Upper lobe of right lung (tissue), 1 donor: ENCODE measurements around the gene PRKN. TPM values are rescaled to one million over a fixed set of nuclear protein-coding genes. Genes with fewer than 3 reads are reported as not detected.

ENCODE experiments used
- ATAC-seq: fragments of 200-7000 bp; cut with Tn5 transposase; one replicate; pipeline ENCODE4 v1.9.1; 2020; ENCODE audit warnings: mild to moderate bottlenecking, moderate library complexity
- DNase-seq: peaks from one replicate; pipeline ENCODE4 v3.0.0-alpha.2; 2020
- H3K27ac ChIP-seq: fragments of 200-600 bp; one replicate; pipeline ENCODE4 v1.8.0; 2022
- H3K27me3 ChIP-seq: fragments of 200-600 bp; one replicate; pipeline ENCODE4 v1.8.0; 2022; ENCODE audit warnings: mild to moderate bottlenecking
- H3K36me3 ChIP-seq: fragments of 200-600 bp; one replicate; pipeline ENCODE4 v1.8.0; 2022
- H3K4me1 ChIP-seq: fragments of 200-600 bp; one replicate; pipeline ENCODE4 v1.8.0; 2022
- H3K4me3 ChIP-seq: fragments of 200-600 bp; one replicate; pipeline ENCODE4 v1.8.0; 2022; ENCODE audit warnings: mild to moderate bottlenecking
- H3K9me3 ChIP-seq: fragments of 200-600 bp; one replicate; pipeline ENCODE4 v1.8.0; 2022
- intact Hi-C: fragments of 100-400 bp; cut with DNase I; formaldehyde crosslinking; loops from one replicate; pipeline ENCODE4 v1.11.0; 2022
- total RNA-seq: library from RNA; stranded (reverse); fragmentation: NEBNext Ultra II Directional; extraction: Animal tissue kit (Norgen Biotek cat#: 25700); gene quantifications from one replicate; pipeline ENCODE4 v1.2.1, GENCODE V29; 2021
- TF ChIP-seq, protein P1 (sequence below): fragments of 200-600 bp; IDR thresholded peaks from one replicate; pipeline ENCODE4 v1.8.0; 2022; ENCODE audit warnings: antibody characterized with exemption
- donor health status: DM: no; HTN: yes; CAD: no; lungs with severe emphysema.

PRKN gene
- total RNA-seq, 1 donor from 2014 or later = 2.7 TPM

DNA sequence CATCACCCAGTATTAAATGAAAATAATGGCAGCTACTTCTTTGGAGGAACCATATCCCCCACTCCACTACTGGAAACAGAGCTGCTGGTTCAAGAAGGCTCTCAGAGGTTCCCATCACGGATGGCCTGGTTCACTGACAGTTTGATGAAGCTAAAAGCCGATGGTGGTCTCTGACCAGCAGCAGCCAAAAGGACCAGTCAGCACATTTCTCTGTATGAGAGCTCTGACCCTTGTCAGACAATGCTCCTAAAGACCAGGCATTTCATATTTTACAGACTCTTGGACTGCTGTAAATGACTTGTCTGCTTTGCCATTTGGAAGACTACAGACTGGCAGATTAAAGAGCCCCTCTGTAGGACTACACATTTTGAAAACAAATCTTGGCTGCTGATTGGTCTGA lies 16.6 kb downstream of the PRKN start:
- H3K4me1 ChIP-seq = peaks cover 2% of the 10 kb centered on the region
- H3K36me3 ChIP-seq = no peaks in the 10 kb centered on the region
- H3K4me3 ChIP-seq = no peak overlapping the region
- no peak overlapping the region for H3K27ac ChIP-seq
- DNase-seq = no peak
- H3K9me3 ChIP-seq = no peaks in the 10 kb centered on the region
- intact Hi-C loops = no loop called here
- no peaks in the 10 kb centered on the region for H3K27me3 ChIP-seq
- no peak for ATAC-seq
- TF ChIP-seq, protein P1, sequence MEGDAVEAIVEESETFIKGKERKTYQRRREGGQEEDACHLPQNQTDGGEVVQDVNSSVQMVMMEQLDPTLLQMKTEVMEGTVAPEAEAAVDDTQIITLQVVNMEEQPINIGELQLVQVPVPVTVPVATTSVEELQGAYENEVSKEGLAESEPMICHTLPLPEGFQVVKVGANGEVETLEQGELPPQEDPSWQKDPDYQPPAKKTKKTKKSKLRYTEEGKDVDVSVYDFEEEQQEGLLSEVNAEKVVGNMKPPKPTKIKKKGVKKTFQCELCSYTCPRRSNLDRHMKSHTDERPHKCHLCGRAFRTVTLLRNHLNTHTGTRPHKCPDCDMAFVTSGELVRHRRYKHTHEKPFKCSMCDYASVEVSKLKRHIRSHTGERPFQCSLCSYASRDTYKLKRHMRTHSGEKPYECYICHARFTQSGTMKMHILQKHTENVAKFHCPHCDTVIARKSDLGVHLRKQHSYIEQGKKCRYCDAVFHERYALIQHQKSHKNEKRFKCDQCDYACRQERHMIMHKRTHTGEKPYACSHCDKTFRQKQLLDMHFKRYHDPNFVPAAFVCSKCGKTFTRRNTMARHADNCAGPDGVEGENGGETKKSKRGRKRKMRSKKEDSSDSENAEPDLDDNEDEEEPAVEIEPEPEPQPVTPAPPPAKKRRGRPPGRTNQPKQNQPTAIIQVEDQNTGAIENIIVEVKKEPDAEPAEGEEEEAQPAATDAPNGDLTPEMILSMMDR = no peak

DNA sequence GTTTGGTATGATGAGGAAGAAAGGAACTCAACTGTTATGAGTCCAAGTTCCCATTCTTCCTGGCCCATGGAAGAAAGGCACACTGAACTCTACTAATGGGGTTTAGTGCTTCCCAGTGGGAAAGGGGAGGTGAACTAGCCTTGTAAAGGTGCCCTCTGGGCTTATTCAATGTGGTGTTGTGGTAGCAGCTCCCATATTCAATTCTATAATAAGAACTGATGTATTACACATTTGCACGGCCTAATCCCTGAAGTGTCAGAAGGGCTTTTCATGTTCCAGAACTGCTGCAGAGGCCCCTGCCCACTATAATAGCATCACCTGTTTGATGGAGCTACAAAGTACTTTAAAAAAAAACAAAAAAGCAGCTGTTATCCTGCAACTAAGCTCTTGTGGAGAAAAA lies 17.1 kb downstream of the PRKN start:
- TF ChIP-seq, protein P1 = no peak
- H3K27ac ChIP-seq = no peak overlapping the region
- H3K4me3 ChIP-seq = no peak overlapping the region
- H3K27me3 ChIP-seq = no peaks in the 10 kb centered on the region
- H3K4me1 ChIP-seq = peaks cover 5% of the 10 kb centered on the region
- no peaks in the 10 kb centered on the region for H3K36me3 ChIP-seq
- DNase-seq (no peak), ATAC-seq (no peak)
- intact Hi-C loops = no loop called here
- no peaks in the 10 kb centered on the region for H3K9me3 ChIP-seq

DNA sequence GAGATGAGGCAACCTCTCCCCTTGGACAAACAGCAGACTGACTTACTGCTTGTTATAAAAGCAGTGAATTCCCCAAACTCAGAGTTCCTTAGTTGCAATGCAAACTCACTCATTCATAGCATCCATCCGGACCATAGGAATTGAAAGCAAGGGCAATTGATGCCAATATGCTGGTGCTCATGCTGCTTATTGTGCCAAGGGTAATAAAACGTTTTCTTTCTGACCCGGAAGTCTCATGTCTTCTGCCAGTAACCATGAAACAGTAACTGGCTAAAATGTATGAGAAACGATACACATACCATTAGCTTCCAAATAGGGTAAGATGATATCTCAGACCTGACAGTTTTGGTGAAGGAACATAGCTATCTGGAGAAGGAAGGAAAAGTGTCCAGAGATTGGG lies 18.1 kb downstream of the PRKN start:
- no peaks in the 10 kb centered on the region for H3K27me3 ChIP-seq
- no peak overlapping the region for H3K4me3 ChIP-seq
- intact Hi-C loops = no loop called here
- DNase-seq = no peak
- no peak overlapping the region for H3K27ac ChIP-seq
- H3K9me3 ChIP-seq = no peaks in the 10 kb centered on the region
- ATAC-seq = no peak
- peaks cover 5% of the 10 kb centered on the region for H3K4me1 ChIP-seq
- TF ChIP-seq, protein P1 = no peak
- H3K36me3 ChIP-seq = no peaks in the 10 kb centered on the region

DNA sequence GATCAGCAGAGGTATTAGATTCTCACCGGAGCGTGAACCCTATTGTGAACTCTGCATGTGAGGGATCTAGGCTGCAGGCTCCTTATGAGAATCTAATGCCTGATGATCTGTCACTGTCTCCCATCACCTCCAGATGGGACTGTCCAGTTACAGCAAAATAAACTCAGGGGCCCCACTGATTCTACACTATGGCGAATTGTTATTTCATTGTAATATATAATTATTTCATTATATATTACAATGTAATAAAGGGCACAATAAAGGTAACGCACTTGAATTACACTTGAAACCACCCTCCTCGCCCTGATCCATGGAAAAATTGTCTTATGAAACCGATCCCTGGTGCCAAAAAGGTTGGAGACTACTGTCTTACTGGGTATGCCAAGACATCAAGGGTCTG lies 18.6 kb downstream of the PRKN start:
- intact Hi-C loops = no loop called here
- Histone ChIP-seq H3K27ac (no peak overlapping the region), H3K36me3 (no peaks in the 10 kb centered on the region), H3K27me3 (no peaks in the 10 kb centered on the region), H3K9me3 (no peaks in the 10 kb centered on the region), H3K4me3 (no peak overlapping the region), H3K4me1 (peaks cover 5% of the 10 kb centered on the region)
- TF ChIP-seq, protein P1 = no peak
- ATAC-seq = no peak
- DNase-seq = no peak

DNA sequence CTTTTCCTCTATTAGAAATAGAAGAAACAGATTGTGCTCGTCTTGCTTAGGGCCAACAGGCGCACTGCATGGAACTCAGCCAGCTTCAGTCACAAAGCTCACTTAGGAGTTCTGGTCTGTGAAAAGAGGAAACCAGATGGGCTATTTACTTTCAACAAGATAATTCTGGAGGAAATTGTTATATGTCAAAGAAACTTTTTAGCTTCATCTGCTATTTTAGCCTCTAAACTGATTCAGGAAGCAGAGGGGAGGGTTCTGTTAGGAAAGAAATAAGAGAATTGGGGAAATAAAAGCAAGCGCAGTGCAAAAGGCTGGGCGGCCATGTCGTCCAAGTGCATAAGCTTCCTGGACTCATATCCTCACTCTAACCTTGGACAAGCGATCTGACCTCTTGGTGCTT lies 21.3 kb downstream of the PRKN start:
- Histone ChIP-seq H3K9me3 (no peaks in the 10 kb centered on the region), H3K4me3 (peak overlapping the region; percentile 4), H3K27me3 (no peaks in the 10 kb centered on the region), H3K36me3 (no peaks in the 10 kb centered on the region), H3K4me1 (peaks cover 5% of the 10 kb centered on the region), H3K27ac (peak overlapping the region; percentile 68)
- intact Hi-C loops = no loop called here
- TF ChIP-seq, protein P1 = no peak
- ATAC-seq (peak; percentile 52), DNase-seq (no peak)

DNA sequence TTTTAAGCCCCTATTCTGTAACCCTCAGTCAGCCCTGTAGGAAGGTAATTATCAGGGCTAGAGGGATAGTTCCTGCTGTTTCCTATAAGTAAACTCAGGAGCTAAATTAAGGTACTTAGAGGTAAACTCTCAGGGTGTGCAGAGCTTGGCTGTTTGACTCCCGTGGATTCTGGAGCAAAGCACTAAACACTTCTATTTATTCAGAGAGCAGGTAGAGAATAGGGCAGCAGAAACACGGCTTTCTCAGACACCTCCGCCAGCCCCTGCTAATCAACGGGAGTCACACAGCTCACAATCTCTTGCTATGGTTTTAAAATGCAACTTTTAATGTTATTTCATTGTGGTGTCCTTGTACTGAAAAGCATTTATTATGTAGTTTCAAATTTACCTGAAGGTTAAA lies 21.8 kb downstream of the PRKN start:
- H3K27ac ChIP-seq = no peak overlapping the region
- ATAC-seq = no peak
- DNase-seq = no peak

More for the DNA sequence above, 21.8 kb downstream of the PRKN start:
- no peaks in the 10 kb centered on the region for H3K9me3 ChIP-seq
- no peaks in the 10 kb centered on the region for H3K36me3 ChIP-seq
- no peaks in the 10 kb centered on the region for H3K27me3 ChIP-seq
- TF ChIP-seq, protein P1 = no peak
- H3K4me1 ChIP-seq = peaks cover 5% of the 10 kb centered on the region
- H3K4me3 ChIP-seq = no peak overlapping the region
- intact Hi-C loops = no loop called here
